HG02852 (cell line): Measurements from ENCODE around the gene GAL.

Experiments used
- ATAC-seq: cut with Tn5 transposase; IDR thresholded peaks from one replicate; pipeline ENCODE4 v1.9.1; 2021; ENCODE audit warnings: mild to moderate bottlenecking, moderate library complexity; ENCODE audit not compliant: unreplicated experiment

The GAL gene

DNA sequence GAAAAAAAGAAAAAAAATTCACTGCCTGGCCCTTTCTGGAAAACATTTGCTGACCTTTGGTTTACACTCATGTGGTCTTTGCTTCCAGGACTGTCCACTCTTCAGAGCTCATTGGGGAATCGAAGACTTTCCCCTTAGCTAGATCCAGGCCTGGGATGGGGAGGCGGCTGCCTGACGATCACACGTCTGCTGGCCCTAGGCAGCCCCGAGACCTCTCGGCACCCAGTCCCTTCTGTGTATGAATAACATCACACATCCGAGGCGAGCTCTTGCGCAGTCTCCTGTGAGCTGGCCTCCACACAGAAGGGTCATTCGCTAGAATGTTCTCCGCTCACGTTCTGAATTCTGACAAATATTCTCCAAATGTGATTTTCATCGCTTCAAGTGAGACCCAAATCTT, 25.7 kb upstream of the GAL start:
- ATAC-seq: no peak

DNA sequence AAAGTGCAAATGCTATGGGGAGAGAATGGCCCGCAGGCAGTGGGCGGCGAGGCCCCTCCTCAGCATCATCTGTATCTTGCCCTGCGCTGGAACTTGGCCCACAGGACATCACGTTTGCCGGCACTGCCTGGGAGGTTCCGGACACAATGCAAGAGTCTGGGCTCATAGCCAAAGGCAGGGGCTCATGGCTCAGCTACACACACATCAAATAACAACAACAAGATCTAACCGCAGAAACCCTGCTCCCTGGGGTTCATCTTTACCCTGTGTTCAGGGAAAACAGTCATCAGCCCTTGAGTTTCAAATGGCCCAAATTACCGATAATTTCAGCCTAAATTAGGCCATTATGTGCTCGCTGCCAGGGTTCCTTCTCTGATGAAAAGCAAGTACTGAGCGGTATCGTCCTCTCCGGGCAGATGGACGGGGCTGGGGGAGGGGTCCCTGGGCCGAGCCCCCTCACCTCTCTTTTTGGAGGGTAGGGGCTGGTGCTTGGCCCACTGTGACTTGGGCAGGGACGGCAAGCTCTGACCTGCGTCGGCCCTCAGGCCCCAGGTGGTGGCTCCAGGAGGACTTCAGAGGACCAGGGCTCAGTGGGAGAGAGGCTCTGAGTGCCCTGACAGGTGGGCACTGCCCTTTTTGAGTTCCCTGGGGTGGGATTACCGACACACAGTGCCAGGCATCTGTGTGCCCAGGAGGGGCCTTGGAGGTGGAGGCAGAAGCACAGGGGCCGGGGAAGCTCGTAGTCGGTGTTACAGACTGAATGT, 25.0 kb upstream of the GAL start:
- ATAC-seq: no peak

DNA sequence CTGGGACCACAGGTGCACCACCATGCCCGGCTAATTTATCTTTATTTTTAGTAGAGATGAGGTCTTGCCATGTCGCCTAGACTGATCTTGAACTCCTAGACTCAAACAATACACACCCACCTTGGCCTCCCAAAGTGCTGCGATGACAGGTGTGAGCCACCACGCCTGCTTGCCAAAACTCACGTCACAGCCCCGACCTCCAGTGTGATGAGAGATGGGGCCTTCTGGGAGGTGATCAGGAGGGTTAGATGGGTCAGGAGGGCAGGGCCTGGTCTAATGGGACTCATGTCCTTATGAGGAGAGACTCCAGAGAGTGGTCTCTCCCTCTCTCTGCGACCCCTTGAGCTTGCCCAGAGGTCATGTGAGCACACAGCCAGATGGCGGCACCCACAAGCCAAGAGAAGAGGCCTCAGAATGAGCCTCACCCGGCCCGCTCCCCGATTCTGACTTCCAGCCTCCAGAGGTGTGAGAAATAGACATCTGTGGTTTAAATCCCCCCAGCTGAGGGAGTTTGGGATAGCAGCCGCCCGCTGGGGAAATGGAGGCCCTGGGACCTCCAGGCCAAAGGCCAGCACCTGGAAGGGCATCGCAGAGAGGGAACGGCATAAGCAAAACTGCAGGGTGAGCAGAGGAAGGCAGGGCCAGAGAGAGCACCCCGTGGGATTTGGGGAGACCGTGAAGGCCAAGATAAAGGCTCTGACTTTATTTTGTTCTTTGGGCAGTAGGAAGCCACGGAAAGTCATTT, 24.1 kb upstream of the GAL start:
- no peak for ATAC-seq

DNA sequence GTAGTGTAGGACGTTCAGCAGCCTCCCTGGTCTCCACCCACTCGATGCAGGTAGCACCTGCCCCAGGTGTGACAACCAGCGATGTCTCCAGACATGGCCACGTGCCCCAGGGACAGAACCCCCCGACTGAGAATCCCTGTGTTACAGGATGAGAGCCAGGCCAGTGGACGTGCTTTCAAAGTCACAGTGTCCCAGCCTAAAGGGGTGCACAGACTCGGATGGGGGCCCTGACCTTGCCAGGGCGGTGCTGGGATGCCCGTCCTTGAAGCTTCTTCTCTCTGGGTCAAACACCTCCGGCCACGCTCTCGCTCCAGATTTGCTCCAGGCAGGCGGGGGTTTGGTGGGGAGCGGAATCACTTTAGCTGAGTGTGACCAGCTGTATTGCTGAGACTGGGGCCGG, 23.3 kb upstream of the GAL start:
- no peak for ATAC-seq

DNA sequence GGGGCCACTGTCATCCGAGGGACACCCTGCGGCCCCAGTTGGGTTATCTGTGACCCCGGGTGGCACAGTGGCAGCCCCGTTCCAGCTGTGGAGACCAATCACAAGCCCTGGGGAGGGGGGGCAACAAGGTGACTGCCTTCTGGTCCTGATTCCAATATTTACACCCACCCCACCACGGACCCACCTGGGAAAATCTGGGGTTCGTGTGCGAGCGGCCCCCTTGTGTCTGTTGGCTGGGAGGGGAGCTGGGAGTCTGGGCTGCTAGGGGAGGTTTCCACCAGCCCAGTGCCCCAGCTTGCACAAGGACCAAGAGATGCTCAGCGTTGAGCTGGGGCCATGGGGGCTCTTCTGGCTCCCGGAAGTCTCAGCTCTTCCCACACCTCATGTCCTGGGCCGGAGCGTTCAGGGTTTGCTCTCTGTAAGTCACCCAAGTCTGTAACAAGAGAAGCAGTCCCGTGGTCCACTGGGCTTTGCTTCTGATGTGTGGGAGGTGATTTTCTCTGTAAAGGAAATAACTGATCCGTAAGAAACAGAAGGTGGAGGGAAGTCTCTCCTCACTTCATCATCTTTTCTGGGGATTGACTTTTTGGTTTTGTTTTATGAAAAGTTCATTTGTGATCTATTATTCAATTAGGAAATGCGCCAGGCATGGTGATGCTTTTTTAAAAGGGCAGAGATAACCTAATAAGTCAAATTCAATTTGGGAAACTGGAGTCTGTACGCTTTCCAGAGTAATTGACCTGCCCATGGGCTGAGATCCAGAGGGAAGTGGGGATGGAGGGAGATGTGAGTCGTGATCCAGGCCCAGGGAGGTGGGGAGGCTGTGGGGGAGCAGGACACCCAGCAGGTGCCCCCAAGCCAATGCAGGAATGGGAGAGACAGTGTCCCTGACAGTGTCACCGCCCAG, 22.4 kb upstream of the GAL start:
- no peak for ATAC-seq

DNA sequence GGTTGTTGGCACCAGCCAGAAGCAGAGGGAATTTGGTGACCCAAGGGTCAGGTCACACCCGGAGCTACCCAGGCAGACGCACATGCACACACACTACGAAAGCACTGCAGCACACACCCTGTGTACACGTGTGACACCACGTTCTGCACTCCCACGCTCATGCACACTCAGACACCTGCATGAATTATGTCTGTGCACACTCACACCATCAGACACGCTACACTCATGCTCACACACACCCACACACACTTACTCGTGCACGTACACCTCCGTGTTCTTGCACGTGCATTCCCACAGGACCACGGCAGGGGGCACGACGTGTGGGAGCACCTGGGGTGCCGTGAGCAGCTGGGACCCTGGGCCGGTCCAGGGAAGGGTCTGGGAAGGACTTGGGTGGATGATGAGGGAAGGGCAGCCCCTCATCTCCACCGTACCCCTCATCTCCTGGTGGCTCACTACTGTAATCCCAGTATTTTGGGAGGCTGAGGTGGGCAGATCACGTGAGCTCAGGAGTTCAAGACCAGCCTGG, 20.8 kb upstream of the GAL start:
- ATAC-seq: no peak

DNA sequence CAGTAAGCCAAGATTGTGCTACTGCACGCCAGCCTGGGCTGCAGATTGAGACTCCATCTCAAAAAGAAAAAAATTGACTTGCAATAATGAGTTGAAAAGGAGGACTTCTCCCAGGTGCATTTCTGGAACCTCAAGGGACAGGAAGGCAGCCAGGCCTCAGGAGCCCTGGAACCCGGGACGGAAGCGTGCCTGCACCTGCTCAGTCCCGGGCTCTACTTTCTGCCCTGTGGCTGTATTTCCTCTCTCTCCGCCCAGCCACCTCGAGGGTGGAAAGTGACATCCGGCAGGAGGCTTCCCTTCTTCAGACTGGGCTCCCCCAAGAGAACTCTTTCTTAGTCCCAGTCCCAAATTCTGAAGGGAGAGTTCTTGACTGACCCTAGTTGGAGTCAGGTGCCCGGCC, 20.2 kb upstream of the GAL start:
- ATAC-seq: no peak

DNA sequence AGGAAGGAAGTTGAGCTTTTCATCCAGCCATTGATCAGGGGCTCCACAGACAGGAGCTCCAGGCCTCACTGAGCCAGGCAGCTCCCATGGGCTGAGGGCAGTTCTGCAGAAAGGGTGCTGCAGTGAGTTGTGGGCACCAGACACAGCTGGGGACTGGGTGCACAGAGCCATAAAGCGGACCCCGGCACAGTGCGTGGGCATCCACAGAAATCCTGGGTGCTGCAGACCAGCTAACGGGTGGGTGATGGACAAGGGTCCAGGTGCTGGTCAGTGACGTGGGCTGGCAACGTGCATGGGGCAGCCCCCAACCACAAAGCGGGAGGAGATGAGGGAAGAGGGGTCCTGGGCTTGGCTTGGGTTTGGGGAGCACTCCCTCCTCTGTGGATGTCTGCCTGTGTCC, 19.4 kb upstream of the GAL start:
- ATAC-seq: no peak

DNA sequence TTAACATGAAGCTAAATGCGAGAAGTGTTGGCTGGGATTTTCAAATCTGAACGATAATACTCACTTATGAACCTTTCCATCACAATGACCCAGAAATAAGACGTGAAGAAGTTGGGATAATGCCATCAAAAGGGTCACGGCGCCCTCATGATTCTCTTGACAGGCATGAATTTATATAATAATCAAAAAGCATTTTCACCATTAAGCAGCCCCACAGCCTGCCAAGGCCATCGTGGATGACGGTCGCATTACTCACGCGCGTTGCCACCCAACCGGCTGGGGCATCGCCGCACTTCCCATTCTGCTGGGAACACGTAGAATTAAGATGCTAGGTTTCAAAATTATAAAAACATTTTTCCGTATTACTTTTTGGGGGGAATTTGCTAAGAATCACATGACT, 18.9 kb upstream of the GAL start:
- no peak for ATAC-seq

DNA sequence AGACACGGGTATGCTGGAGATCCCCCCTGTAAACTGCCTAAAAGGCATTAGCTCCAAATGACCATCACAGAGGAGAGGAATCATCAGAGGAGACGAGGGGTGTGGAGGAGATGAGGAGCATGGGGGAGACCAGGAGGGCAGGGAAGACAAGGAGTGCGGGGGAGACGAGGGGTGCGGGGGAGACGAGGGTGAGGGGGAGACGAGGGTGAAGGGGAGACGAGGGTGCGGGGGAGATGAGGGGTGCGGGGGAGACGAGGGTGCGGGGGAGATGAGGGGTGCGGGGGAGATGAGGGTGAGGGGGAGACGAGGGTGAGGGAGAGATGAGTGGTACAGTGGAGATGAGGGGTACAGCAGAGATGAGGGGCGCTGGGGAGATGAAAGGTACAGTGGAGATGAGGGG, 17.5 kb upstream of the GAL start:
- ATAC-seq: no peak

DNA sequence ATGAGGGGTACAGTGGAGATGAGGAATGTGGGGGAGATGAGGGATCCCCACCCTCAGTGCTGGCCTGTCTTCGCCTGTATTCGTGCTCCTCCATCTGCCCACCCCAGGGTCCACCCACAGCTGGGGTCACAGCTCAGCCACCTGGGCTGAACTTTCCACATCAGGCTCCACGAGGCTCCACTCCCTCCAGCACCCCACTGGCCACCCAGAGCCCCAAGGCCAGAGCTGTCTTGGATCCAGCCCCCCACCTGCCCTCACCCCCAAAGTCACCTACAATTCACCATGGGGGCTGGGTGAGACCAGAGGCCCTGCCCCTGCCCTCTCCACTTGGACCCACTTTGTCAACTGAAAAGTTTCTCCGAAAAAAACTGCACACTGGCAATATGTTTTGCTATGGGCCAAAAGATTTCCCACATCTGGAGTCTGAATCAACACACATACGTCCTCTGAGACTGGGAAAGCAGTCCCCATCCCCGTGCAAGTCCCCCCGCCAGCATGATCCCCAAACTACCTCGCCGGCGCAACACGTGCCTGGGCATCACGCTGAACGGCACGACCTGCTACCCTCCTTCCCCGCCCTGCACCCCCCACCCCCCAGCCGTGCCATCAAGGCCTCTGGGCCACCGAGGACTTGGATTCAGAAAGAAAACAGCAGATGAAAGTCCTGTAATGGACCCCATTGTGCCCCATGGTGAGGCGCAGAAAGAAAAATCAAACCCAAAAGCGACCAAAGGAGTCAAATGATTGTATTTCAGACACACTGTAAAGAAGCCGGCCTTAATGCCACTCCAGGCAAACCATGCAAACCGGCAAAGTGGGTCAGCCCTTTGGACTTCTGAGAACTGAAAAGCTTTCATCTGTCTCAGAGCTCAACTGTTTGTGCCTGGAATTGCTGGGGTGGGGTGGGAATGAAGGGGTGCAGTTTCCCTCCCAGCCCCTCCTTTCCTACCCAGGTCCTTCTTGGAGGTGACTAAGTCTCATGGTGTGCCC, 16.5 kb upstream of the GAL start:
- no peak for ATAC-seq

DNA sequence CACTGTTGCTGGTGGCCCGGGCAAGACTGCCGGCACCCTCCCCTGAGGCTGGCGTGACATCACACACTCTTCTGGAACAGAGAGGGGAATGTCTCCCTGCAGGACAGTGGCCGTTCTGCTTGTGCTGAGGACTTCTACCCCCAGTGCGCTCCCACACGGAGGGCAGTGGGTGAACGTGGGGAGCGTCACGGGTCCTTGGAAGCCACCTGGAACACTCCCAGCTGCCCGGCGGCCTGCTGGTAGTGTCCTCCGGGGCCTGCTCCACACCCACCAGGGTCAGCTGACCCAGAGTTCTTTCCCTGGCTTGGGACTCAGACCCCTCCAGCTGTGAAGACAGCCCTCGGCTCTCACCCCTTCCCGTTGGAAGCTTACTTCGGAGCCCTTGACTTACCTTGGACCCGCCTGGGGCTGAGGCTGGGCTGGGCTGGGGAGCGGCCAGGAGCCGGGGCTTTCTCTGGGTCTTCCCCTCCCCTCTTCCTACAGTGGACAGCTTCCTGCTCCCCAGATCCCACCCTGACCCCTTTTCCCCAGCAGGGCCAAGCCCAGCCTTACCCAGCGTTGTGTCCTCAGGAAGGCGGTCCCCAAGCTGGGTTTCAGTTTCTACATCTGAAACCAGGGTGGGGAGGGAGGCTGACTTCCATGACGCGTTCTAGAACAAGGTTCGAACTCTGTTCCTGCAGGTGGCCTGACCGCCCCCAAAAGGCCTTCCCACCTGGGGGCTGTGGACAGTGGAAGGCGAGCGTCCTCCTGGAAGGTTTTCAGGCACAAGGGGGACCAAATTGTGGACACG, 14.8 kb upstream of the GAL start:
- no peak for ATAC-seq

DNA sequence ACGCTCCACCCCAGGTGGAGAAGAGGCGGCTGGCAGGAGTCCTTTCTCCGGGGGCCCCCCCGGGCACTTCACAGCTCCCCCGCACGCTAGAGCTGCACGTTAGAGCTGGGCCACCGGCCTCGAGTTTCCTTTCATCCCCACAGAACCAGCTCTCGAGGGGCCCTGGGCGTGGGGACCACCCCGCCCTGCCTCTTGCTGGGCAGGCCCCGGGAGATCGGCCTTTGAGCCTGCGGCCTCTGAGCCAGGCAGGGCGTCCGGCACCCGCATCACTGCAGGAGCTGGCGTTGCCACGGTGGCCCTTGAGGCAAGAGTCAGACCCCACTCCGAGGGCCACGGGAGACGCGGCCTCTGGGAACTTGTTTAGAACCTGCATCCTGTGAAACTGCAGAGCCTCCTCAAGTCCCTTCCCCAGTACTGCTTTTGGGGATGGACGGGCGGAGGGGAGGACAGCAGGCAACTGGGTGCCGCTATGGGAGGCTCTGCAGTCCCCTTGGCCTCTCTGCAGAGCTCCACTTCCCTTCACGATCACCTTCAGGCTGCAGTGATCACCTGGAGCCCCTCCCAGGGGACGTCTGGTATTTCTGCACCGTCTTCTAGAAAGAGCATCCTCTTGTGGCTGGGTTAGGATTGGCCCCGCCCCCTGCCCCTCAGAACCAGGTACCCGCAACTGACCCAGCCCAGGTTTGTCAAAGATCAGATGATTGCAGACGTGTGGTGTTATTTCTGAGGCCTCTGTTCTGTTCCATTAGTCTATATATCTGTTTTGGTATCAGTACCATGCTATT, 13.9 kb upstream of the GAL start:
- no peak for ATAC-seq

DNA sequence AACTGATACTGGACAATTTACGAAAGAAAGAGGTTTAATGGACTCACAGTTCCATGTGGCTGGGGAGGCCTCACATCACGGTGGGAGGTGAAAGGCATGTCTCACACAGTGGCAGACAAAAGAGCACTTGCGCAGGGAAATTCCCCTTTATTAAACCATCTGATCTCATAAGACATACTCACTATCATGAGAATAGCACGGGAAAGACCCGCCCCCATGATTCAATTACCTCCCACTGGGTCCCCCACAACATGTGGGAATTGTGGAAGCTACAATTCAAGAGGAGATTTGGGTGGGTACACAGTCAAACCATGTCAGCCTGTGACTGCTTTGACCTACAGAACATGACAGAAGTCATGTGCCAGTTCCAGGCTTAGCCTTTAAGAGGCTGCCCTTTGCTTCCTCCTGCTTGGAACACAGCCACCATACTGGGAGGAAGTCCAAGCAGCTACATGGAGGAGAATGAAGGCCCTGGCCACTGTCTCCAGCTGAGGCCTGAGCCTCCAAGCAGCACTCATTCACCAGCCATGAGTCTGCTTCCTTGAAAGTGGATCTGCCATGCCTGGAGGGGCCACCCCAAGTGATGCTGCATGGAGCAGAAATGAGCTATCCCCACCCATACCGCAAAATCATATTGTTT, 10.9 kb upstream of the GAL start:
- ATAC-seq: no peak

DNA sequence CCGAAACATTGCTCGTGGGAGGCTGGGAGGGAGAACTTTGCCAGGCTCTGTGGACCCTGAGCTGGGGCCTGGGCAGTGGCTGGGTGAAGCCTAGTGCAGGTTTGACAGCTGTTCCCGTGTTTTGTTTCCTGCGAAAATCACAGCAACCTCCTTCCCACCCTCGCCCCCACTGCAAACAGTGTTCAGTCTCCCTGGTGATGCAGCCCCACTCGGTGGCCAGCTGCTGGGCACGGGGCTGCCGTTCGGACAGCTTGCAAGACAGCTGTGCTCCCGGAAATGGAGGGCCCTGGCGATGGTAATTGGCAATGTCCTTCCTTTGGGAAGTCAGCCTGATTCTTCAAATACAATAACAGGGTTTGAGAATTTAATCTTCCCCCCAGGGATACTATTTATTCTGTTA, 10.4 kb upstream of the GAL start:
- ATAC-seq: no peak

DNA sequence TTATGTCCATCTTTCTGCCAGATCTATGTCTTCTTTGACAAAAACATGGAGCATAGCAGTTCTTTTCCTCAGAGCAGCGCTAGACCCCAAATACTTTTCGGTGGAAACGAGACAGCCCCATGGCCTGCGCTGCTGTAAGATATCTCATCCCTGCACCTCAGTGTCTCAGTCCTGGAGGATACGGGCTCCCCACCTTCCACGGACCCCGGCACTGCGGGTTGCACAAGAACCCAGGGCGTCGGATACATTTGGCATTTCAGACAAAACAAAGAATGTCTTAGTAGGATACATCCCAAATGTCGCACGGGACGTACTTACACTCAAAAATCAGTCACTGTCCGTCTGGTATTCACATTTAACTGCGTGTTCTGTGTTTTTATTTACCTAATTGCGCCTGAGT, 9.9 kb upstream of the GAL start:
- ATAC-seq: no peak

DNA sequence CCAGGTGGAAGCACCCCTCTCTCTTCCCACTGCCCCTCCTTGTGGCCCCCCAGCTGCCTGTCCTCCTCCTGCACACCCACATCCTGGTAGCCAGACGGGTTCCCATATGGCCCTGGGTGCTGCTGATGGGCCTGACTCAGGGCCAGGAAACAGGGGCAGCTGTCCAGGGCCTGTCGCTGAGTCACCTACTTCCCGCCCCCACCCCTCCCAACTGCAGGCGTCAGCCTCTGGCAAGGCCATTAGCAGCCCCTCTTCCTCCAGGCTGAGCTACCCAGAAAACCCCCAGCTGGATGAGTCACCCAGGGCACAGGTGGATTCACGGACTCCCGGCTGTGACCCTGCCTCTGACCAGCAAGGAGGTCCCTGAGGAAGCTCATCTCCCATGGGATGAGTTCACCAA, 6.9 kb upstream of the GAL start:
- ATAC-seq: no peak

DNA sequence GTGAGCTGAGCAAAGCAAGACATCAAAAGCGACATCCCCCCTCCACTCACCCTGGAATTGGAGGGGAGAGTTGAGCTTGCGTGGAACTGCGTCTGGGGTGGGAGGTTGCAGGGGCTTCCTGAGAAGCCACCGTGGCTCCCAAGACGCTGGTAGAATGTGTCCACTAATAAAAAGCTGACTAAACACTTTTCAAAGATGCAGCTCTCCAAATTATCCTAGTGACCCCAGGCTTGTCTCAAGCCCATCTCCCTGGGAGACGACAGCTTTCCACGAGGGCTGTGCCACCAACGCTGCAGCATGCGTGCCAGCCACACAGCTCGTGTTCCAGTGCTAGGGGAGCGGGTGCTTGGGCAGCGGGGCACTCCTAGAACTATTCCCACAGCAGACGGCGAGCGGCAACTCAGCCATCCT, 6.3 kb upstream of the GAL start:
- no peak for ATAC-seq
